ENCODE data around the gene PDC. TPM values are rescaled to one million over a fixed set of nuclear protein-coding genes. Genes with fewer than 3 reads are reported as not detected.

PDC gene
- total RNA-seq, result not detected in 2 replicates

DNA sequence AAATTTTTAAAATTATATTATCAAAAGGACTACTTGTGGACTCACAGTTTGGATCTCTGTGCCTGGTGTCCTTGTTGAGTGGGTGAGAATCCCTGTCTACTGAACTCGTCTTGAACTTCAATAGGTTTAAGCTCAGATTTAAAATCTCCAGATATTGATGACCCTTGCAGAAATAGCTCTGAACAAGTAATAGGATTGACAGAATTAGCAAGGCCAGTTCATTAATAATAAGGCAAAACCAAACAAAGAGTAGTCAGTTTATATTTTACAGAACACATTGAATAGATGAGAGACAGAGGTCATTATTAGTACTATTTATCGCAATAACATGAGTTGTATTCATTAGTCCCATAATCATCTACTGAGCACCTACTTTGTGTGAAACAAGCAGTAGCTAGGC is at the start of gene PDC:
Gene PDC (minus strand): TSS at position 101 of the 400 bp plus-strand sequence. CDS start 11,655 bp downstream, outside the sequence.
- DNase-seq, result no peak
- Mint-ChIP-seq H3K27me3 (peaks cover 7% of the 10 kb centered on the region), H3K27ac (no peak within 1 kb of the TSS), H3K4me1 (no peaks in the 10 kb centered on the region), H3K9me3 (no peaks in the 10 kb centered on the region), H3K36me3 (ENCODE audit: low read depth) (no peaks in the 10 kb centered on the region), H3K4me3 (no peak within 1 kb of the TSS)
- intact Hi-C loops (cut with micrococcal nuclease), result no loop called here

DNA sequence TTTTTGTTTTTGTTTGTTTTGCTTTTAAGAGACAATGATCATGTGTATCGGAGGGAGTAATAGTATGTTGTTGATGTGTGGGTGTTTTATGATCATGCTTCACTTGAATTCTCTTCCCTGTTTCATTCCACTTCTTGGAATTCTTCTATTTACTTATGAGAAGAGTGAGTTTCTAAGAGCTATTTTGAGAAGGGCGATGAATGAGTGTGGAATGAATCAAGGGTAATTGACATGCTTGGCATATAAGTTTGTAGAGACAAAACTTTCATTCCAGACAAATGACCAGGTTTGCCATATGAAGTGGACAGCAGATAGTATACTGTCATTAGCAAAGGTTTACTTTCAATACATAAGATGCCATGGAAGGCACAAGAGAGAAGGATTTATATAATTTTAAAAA is 42.3 kb upstream of the PDC start:
- no peaks in the 10 kb centered on the region for H3K27me3 Mint-ChIP-seq
- intact Hi-C loops (cut with micrococcal nuclease), result no loop called here

GRCh38 chr1:186502087-186502486 is 41.2 kb upstream of the PDC start:
- intact Hi-C loops (cut with micrococcal nuclease), result no loop called here
- no peak overlapping the region for H3K4me3 Mint-ChIP-seq
- H3K27me3 Mint-ChIP-seq, result no peaks in the 10 kb centered on the region
- no peaks in the 10 kb centered on the region for H3K9me3 Mint-ChIP-seq
- H3K27ac Mint-ChIP-seq, result no peak overlapping the region
- H3K4me1 Mint-ChIP-seq, result no peaks in the 10 kb centered on the region
- peaks cover 2% of the 10 kb centered on the region for H3K36me3 Mint-ChIP-seq (ENCODE audit: low read depth)
- DNase-seq, result no peak

More for the DNA sequence above, 42.3 kb upstream of the PDC start:
- H3K4me3 Mint-ChIP-seq, result no peak overlapping the region
- no peak for DNase-seq
- H3K27ac Mint-ChIP-seq, result no peak overlapping the region
- H3K9me3 Mint-ChIP-seq, result peaks cover 4% of the 10 kb centered on the region
- H3K36me3 Mint-ChIP-seq (ENCODE audit: low read depth), result peaks cover 2% of the 10 kb centered on the region
- H3K4me1 Mint-ChIP-seq, result no peaks in the 10 kb centered on the region

- no peak overlapping the region for H3K4me3 Mint-ChIP-seq
- intact Hi-C loops (cut with micrococcal nuclease), result no loop called here
- no peak for DNase-seq
- H3K36me3 Mint-ChIP-seq (ENCODE audit: low read depth), result no peaks in the 10 kb centered on the region
- no peaks in the 10 kb centered on the region for H3K9me3 Mint-ChIP-seq
- H3K27ac Mint-ChIP-seq, result no peak overlapping the region
- H3K27me3 Mint-ChIP-seq, result no peaks in the 10 kb centered on the region
- H3K4me1 Mint-ChIP-seq, result peaks cover 3% of the 10 kb centered on the region
Measured at GRCh38 chr1:186500804-186501203, 39.9 kb upstream of the PDC start.

DNA sequence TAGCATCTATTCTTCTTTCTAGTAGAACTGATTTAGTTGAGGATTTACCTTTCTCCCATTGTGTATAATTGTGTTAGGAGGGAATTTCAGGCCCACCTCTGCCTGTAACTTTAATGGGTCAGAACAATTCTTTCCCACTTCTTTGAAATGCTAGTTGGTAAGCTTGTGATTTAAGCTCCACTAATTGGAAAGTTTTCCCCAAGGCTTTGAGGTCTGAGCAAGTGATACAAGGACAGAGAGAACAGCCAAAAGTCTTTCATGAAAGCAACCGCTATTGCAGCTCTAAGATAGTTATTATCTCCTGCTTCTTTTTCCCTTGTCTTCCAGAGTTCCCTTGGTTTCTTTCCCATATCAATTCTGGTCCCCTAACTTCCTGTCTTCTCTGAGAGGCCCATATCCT is 38.7 kb upstream of the PDC start:
- H3K9me3 Mint-ChIP-seq, result no peaks in the 10 kb centered on the region
- DNase-seq, result no peak
- intact Hi-C loops (cut with micrococcal nuclease), result no loop called here
- no peak overlapping the region for H3K4me3 Mint-ChIP-seq
- no peak overlapping the region for H3K27ac Mint-ChIP-seq
- H3K4me1 Mint-ChIP-seq, result peaks cover 4% of the 10 kb centered on the region
- H3K36me3 Mint-ChIP-seq (ENCODE audit: low read depth), result no peaks in the 10 kb centered on the region
- H3K27me3 Mint-ChIP-seq, result no peaks in the 10 kb centered on the region

- DNase-seq, result no peak
- H3K36me3 Mint-ChIP-seq (ENCODE audit: low read depth), result no peaks in the 10 kb centered on the region
- no peak overlapping the region for H3K27ac Mint-ChIP-seq
- H3K27me3 Mint-ChIP-seq, result no peaks in the 10 kb centered on the region
- no peaks in the 10 kb centered on the region for H3K9me3 Mint-ChIP-seq
- intact Hi-C loops (cut with micrococcal nuclease), result no loop called here
- peaks cover 4% of the 10 kb centered on the region for H3K4me1 Mint-ChIP-seq
- H3K4me3 Mint-ChIP-seq, result no peak overlapping the region
Measured at GRCh38 chr1:186498695-186499389, 37.9 kb upstream of the PDC start.

DNA sequence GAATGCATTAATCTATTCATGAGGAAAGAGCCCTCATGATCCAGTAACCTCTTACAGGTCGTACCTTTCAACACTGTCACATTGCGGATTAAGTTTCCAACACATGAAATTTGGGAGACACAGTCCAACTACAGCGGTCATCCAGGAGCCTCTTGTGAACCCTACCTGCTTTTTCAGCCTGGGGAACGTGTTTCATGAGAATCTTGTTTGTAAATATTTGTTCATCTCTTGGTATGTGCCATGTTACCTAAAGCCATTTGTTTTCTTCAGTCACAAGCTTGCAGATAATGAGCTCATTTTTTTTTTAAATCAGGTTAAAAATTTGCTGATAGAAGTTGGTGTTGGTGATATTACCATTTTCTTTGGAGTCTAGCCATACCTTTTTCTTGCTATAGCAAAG is 37.2 kb upstream of the PDC start:
- intact Hi-C loops (cut with micrococcal nuclease), result no loop called here

DNA sequence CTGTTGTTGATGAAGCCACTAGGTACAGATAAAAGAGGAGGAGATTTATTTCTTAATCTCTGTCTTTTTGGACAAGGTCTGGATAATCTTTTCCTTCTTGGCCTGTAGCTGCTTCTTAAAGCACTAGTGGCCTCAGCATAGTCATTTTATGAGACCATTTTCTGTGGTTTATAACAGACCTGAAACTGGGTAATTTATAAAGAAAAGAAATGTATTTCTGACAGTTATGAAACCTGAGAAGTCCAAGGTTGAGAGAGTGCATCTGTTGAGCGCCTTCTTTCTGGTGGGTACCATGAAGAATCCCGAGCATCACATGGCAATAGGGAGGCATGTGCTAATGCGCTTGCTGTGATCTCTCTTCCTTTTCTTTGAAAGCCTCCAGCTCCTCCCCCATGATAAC is 36.7 kb upstream of the PDC start:
- Mint-ChIP-seq H3K27me3 (no peaks in the 10 kb centered on the region), H3K9me3 (no peaks in the 10 kb centered on the region), H3K27ac (no peak overlapping the region), H3K4me1 (peaks cover 4% of the 10 kb centered on the region), H3K36me3 (ENCODE audit: low read depth) (no peaks in the 10 kb centered on the region), H3K4me3 (no peak overlapping the region)
- intact Hi-C loops (cut with micrococcal nuclease), result no loop called here
- no peak for DNase-seq

More for the DNA sequence above, 37.2 kb upstream of the PDC start:
- Mint-ChIP-seq H3K27me3 (no peaks in the 10 kb centered on the region), H3K4me1 (peaks cover 4% of the 10 kb centered on the region), H3K9me3 (no peaks in the 10 kb centered on the region), H3K36me3 (ENCODE audit: low read depth) (no peaks in the 10 kb centered on the region), H3K27ac (no peak overlapping the region), H3K4me3 (no peak overlapping the region)
- DNase-seq, result no peak

DNA sequence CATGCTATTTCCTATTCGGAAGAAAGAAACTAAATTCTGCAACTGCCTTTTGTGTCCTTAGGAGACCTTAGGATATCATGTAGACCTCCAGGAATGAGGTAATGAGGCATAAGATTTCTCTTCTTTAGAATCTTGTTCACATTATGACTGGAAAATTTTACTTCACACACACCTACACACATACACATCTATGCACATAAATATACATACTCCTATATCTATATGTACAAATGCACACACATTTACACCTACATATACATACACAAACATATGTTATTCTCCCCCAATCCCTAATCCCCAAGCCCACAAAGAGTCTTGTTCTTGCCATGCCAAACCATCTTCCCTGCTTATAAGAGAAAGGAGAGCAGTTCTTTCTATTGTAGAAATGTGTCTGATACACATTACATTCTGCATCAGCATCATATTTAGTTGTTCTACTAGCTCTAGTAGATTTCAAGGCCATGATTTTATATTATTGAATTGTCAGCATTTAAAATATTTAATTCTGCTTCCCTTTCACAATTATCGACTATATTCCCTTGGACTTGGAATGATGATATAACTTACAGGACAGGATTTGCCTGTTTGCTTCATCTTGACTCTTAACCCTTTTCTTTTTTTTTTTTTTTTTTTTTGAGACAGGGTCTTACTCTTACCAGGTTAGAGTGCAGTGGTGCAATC is 35.4 kb upstream of the PDC start:
- Mint-ChIP-seq H3K36me3 (ENCODE audit: low read depth) (no peaks in the 10 kb centered on the region), H3K4me1 (peaks cover 4% of the 10 kb centered on the region), H3K27ac (no peak overlapping the region), H3K9me3 (no peaks in the 10 kb centered on the region), H3K27me3 (peaks cover 3% of the 10 kb centered on the region), H3K4me3 (no peak overlapping the region)
- intact Hi-C loops (cut with micrococcal nuclease), result no loop called here
- no peak for DNase-seq

- peaks cover 3% of the 10 kb centered on the region for H3K27me3 Mint-ChIP-seq
- H3K36me3 Mint-ChIP-seq (ENCODE audit: low read depth), result no peaks in the 10 kb centered on the region
- no peak for DNase-seq
- no peaks in the 10 kb centered on the region for H3K9me3 Mint-ChIP-seq
- peaks cover 4% of the 10 kb centered on the region for H3K4me1 Mint-ChIP-seq
- no peak overlapping the region for H3K4me3 Mint-ChIP-seq
- no peak overlapping the region for H3K27ac Mint-ChIP-seq
- intact Hi-C loops (cut with micrococcal nuclease), result no loop called here
Measured at GRCh38 chr1:186494832-186495271, 33.9 kb upstream of the PDC start.

- no peak overlapping the region for H3K27ac Mint-ChIP-seq
- no peaks in the 10 kb centered on the region for H3K36me3 Mint-ChIP-seq (ENCODE audit: low read depth)
- peaks cover 4% of the 10 kb centered on the region for H3K4me1 Mint-ChIP-seq
- intact Hi-C loops (cut with micrococcal nuclease), result no loop called here
- DNase-seq, result no peak
- H3K9me3 Mint-ChIP-seq, result no peaks in the 10 kb centered on the region
- peaks cover 8% of the 10 kb centered on the region for H3K27me3 Mint-ChIP-seq
- no peak overlapping the region for H3K4me3 Mint-ChIP-seq
Measured at GRCh38 chr1:186492531-186493291, 31.8 kb upstream of the PDC start.

GRCh38 chr1:186491336-186491735 is 30.4 kb upstream of the PDC start:
- H3K4me3 Mint-ChIP-seq, result no peak overlapping the region
- H3K36me3 Mint-ChIP-seq (ENCODE audit: low read depth), result no peaks in the 10 kb centered on the region
- H3K27ac Mint-ChIP-seq, result no peak overlapping the region
- peaks cover 12% of the 10 kb centered on the region for H3K27me3 Mint-ChIP-seq
- DNase-seq, result no peak
- H3K4me1 Mint-ChIP-seq, result peaks cover 4% of the 10 kb centered on the region
- intact Hi-C loops (cut with micrococcal nuclease), result no loop called here
- no peaks in the 10 kb centered on the region for H3K9me3 Mint-ChIP-seq

GRCh38 chr1:186487163-186487562 is 26.2 kb upstream of the PDC start:
- H3K4me1 Mint-ChIP-seq, result no peaks in the 10 kb centered on the region
- intact Hi-C loops (cut with micrococcal nuclease), result loop anchor here (10.0 kb wide), 2 partner anchors 118 to 198 kb away; partner anchors contain the start of gene PTGS2
- no peak for DNase-seq
- H3K36me3 Mint-ChIP-seq (ENCODE audit: low read depth), result no peaks in the 10 kb centered on the region
- H3K9me3 Mint-ChIP-seq, result no peaks in the 10 kb centered on the region
- no peak overlapping the region for H3K4me3 Mint-ChIP-seq
- H3K27ac Mint-ChIP-seq, result no peak overlapping the region
- H3K27me3 Mint-ChIP-seq, result peaks cover 17% of the 10 kb centered on the region

- Mint-ChIP-seq H3K9me3 (no peaks in the 10 kb centered on the region), H3K4me1 (no peaks in the 10 kb centered on the region), H3K27ac (no peak overlapping the region), H3K36me3 (ENCODE audit: low read depth) (no peaks in the 10 kb centered on the region), H3K4me3 (no peak overlapping the region), H3K27me3 (peaks cover 15% of the 10 kb centered on the region)
- intact Hi-C loops (cut with micrococcal nuclease), result loop anchor here (10.0 kb wide), 2 partner anchors 119 to 199 kb away; partner anchors contain the start of gene PTGS2
- DNase-seq, result no peak
Measured at GRCh38 chr1:186486061-186486460, 25.1 kb upstream of the PDC start.
